GM18858 (cell line): ENCODE results near the gene MBP.

Source experiments
- ATAC-seq: cut with Tn5 transposase; IDR thresholded peaks from one replicate; pipeline ENCODE4 v1.9.1; 2021; ENCODE audit not compliant: unreplicated experiment

MBP gene

DNA sequence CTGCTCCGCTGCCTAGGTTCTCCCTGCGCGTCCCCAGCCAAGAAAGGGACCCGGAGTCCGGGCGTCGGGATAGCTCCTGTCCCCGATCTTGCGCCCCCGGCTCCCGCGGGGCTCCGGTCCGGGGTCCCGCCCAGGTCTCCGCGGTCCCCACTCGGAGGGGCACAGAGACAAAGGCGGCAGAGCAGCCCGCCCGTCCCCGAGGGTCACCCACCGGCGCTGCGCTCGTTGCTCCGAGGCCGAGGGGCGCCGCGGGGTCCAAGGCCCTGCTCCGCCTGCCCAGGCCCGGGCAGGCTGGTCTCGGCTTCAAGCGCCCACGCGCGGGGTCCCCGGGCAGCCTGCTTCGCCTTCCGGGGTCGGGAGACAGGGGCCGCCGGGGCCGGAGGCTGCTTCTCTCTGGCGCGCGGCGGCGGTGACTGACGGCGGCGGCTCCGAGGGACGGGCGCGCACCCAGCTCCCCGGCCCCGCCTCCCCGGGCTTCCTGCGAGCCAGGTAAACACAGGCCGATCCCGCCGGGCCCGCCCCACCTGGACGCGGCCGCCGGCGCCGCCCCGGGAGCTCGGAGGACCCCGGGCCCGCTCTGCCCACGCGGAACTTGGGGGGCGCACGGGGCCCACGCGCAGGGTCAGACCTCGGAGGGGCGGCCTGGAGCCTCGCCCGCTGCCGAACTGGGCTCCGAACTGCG, at the start of gene MBP:
Gene MBP, minus strand, starts transcription at position 415 of the 682 bp plus-strand sequence. CDS start 27,522 bp downstream, outside the sequence.
- peak; percentile 35 for ATAC-seq

DNA sequence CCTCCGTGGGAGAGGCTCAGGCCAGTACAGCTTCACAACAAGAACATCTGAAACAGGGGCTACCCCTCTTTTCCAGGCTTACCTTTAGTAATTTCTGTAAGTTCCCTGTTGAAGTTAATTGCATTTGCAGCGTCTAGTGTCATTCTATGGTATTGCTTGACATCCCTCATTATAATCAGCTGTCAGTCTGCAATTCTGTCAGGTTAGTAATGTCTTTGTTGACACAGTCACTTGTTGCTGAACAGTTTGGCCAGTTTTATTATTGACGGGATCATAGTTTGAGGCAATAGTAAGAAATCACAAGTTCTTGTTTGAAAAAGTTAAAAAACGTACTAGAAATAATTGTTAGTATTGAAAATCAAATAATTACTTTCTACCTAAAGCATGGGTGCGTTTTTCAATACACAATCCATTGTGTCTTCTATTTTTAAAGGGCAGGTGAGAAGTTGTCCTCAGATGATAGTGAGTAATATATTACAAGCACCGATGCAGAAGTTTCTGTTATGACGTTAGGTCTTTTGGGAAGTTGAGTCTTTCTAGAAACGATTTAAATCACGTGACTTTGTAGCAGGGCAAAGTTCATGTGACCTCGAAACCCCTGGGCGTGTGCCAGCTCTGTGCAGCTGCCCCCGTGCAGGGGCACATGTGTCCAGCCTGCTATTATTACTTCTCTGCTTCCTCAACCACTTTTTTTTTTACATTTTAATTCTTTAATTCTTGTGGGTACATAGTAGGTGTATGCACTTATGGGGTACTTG, 49.5 kb upstream of the MBP start:
- ATAC-seq = no peak

DNA sequence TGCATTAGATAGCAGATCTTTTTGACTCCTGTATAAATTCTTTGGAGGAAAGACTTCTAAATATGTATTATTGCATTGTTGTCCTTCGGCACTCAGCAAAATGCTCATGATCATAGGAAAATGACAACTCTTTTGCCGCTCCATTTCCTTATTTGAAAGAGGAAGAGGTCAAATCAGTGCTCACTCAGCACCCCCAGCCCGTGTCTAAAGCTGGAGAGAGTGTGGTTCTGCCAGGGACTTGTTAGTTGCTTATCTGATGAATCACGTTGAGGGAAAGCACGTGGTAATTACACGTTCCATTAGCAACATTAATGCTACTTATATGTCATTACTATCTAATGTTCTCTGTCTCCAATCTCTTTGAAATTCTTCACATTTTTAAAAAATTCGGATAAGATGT, 46.0 kb upstream of the MBP start:
- ATAC-seq = no peak

- ATAC-seq = no peak
Measured at GRCh38 chr18:77177009-77177408, 44.4 kb upstream of the MBP start.

- no peak for ATAC-seq
Measured at GRCh38 chr18:77173275-77174030, 40.9 kb upstream of the MBP start.

DNA sequence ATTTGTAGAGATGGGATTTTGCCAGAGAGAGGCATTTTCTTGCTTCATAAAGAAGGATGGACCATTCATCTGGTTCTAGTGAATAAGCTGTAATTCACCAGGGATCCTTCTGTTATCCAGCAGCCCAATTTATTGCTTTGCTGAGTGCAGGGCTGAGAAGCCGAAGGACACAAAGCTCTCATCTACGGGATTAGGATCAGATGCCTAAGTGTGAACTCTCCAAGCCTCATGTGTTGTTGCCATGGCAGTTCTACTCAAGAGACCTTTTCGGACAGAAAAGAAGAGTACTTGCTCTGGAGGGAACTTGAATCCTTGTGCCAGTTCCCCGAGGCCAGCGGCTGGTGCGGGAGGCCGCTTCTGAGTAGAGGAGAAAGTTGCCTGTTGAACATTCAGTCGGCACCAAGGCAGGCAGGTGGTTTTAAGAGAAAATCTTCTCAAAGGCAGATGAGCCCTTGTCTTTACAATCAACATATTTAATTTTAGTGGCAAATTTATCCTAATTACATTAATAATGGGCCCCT, 38.4 kb upstream of the MBP start:
- no peak for ATAC-seq

- no peak for ATAC-seq
Measured at GRCh38 chr18:77168811-77169311, 36.3 kb upstream of the MBP start.

DNA sequence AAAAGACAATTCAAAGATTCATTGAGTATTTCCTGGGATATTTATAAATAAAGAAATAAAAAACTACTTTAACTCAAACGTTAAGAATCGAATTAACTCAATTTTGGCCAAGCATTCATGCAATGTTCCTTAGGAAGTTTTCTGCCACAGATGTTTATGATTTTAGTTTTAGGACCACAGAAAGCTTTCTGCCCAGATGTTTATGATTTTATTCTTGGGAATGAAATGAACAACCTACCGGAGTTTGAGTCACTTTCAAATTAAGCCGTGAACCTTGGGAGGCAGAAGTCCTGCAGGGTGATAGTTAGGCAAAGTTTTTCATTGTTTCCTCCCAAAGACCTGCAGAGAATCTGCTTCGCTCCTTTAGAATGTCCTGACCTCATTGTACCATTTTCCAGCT, 34.7 kb upstream of the MBP start:
- no peak for ATAC-seq

GRCh38 chr18:77166523-77166922, 33.9 kb upstream of the MBP start:
- ATAC-seq = no peak

DNA sequence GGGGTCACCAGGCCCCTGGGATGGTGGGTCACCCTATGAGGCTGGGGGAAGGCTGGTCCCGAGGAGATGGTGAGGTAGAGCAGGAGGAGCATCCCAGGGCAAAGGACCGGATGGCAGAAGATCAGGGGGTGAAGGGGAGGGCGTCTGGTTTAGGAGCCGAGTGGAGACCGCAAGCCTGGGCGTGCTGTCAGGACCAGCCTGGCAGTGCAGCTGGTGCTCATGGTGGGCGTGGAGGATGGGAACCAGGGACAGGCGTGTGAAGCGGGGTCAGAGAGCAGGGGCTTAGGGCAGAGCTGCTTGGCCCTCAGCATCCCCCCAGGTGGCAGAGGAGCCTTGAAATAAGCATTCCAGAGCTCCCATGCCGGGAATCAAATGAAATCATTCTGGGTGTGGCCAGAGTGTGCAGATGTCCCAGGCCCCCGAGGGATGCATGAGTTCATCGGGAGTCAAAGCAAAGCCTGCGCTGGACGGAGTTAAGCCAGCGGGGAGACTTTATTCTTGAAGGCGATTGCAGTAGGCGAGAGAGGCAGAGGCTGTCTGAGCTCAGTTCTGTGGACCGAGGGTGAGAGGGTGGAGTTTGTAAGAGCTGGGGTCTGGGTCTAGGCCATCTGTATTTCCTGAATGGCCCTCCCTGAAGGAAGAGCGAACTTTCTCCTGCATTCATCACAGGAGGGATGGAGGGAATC, 33.1 kb upstream of the MBP start:
- no peak for ATAC-seq

GRCh38 chr18:77164763-77165485, 32.3 kb upstream of the MBP start:
- no peak for ATAC-seq

DNA sequence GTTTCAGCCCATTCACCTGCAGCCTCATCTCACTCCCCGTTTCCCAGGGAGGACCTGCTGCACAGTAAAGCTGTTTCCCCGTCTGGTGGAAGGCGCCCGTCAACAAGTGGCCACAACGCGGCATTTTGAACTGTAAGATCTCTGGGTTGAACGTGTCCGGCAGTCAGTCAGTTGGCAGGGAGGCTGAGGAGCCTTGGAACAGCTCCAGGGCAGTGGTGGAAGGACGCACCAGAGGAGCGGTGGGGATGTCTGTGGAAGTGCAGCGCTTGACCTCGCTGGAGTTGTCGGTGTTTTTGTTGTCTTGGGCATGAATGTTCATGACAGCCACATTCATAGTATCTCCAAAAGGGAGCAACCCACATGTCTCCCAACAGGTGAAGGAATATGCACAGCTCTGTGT, 31.4 kb upstream of the MBP start:
- no peak for ATAC-seq

GRCh38 chr18:77162580-77162979, 30.0 kb upstream of the MBP start:
- no peak for ATAC-seq

DNA sequence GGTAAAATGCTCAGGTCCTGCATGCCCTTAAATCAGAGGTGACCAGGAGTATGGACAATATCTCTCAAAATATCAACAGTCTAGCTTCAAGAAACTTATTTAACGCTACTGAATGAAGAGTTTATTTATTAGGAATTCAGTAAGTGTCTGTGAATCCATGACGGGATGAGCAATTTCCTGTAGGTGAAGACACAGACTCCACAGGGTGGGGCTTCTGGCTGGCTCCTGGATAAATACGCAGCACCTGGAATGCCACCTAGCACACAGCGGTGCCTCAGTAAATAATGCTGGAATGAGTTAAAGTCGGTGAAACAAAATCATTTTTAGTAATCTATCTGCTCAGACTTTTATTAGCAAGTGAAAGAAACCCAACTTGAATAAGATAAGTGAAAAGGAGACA, 29.4 kb upstream of the MBP start:
- no peak for ATAC-seq

GRCh38 chr18:77161383-77161782, 28.8 kb upstream of the MBP start:
- no peak for ATAC-seq

DNA sequence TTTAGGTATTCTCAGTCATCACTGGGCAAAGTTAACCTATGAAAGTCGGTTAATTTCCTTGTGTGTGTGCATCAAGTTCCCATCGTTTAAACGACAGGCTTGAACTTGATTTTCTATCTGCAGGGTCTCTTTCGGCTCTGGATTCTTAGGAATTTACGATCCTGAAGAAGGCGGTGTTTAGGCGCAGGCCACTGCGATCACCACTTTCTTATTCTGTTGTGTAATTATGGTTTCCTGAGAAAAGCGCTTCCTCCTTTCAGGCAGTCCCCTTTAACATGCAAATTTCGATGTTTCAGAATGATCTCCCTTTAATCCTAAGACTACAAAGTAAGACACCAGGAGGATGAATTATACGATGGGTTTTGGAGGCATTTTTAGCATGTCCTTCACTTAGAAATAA, 27.9 kb upstream of the MBP start:
- peak; percentile 48 for ATAC-seq

DNA sequence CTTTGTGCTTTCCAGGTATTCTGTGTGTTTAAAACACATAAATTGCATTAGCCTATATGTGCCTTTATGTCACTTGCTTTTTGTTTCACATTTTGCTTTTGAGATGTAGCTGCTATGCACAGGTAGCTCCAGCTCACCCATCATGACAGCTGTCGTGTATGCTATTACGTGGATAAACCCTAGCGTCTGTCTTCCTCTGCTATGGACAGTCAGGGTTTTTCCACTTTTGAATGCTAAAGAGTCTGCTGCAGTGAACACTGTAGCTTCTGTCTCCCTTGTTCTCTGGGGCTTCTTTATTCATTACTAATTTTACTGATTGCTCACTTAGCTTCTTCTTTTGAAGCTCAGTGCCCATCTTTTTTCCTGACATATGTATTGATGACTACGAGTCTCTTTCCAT, 24.7 kb upstream of the MBP start:
- ATAC-seq = no peak

DNA sequence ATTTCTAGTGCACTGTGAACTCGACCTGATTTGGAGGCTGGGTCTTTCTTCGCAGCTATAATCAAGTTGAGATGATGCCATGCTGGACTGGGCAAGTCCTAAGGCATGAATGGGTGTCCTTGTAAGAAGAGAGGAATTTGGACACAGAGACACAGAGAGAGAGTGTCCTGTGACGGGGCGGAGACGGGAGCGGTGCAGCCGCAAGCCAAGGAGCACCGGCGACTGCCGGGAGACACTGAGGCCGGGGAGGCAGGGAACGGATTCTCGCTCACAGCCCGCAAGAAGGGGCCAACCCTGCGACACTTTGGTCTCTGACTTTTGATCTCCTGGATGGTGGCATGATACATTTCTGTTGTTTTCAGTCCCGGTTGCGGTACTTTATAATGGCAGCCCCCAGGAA, 22.4 kb upstream of the MBP start:
- ATAC-seq = no peak

DNA sequence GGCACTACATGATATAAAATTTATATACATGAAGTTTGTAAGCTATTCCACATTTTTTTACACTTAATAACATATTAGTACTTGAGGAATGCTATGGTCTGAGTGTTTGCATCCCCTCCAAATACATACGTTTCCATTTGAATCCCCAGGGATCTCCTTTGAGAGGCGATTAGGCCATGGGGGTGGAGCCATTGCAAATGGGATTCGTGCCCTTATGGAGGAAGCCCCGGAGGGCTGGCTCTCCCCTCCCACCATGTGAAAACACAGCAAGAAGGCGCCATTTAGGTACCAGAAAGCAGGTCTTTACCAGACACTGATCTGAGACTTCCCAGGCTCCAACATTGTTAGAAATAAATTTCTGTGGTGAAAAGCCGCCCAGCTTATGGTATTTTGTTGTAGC, 20.8 kb upstream of the MBP start:
- ATAC-seq = no peak

DNA sequence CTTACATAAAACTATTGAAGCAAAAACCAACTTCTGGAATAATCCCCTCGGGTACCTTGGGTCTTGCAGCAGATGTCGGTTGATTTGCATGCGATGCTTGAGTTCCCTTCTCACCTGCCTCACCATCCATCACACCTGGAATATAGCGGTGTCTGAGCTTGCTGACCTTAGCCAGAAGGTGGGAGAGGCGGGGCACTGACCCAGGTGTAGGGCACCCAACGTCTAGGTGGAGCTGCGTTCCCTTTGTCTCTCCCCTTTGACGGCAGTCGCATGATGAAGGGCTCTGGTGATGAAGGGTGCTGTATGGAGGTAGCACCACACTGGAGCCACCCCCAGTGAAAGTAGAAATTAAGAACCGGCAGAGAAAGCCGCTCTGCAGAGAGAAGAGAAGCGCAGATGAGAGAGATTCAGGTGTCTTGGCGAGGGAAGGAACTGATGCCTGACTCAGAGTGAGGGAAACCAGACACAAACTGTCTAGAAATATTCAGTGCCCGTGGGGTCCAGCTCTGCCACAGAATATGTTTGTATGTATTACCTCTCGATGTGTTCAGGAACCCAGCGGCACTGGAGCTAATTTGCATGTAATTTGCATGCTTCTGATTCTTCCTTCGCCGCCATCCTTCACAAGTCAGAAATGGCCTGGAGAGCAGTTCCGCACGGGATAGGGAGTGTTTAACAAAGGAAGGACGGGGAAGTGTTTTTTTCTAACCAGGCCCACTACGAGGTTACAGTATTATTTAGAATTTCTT, 19.4 kb upstream of the MBP start:
- no peak for ATAC-seq
